ENCODE measurements around the gene TET3. TPM values are rescaled to one million over a fixed set of nuclear protein-coding genes. Genes with fewer than 3 reads are reported as not detected.

TET3 gene
- total and polyA plus RNA-seq, 2 of the 8 experiments (the other 6 are each of a cell fraction or from before 2014, with no cell fraction given): 4.5 to 21.1 TPM

GRCh38 chr2:73942664-73943063, 42.0 kb upstream of the TET3 start (continued):
- no peak for TF ChIP-seq JUND (IDR thresholded peaks at IDR 0.05; ENCODE audit: low read length)

Measured in H1 (cell line).